H9 (cell line): ENCODE data around the gene BRD3OS. TPM values are rescaled to one million over a fixed set of nuclear protein-coding genes. Genes with fewer than 3 reads are reported as not detected.
A peak's percentile ranks its signal among the peaks of the same experiment; 100 is the strongest.

Experiments used
- DNase-seq: peaks from one replicate; pipeline ENCODE4 v3.0.0-alpha.2; 2017
- H2AFZ ChIP-seq: one replicate; pipeline ENCODE4 v1.6.1; 2013; ENCODE audit warnings: mild to moderate bottlenecking, low read length, control low read depth, moderate library complexity
- H2AK5ac ChIP-seq: 2 replicates; pipeline ENCODE4 v1.6.1; 2013; ENCODE audit warnings: low read length, control low read depth, mixed read lengths; ENCODE audit not compliant: insufficient read length
- H2BK120ac ChIP-seq: one replicate; pipeline ENCODE4 v1.6.1; 2013; ENCODE audit warnings: low read depth, mild to moderate bottlenecking, low read length, control low read depth, inconsistent platforms; ENCODE audit not compliant: poor library complexity, severe bottlenecking
- H2BK12ac ChIP-seq: 2 replicates; pipeline ENCODE4 v1.6.1; 2013; ENCODE audit warnings: low read length, control low read depth, mixed read lengths, low read depth; ENCODE audit not compliant: insufficient read length
- H2BK15ac ChIP-seq: 2 replicates; pipeline ENCODE4 v1.6.1; 2013; ENCODE audit warnings: low read depth, low read length, control low read depth
- H2BK20ac ChIP-seq: one replicate; pipeline ENCODE4 v1.6.1; 2013; ENCODE audit warnings: low read depth, mild to moderate bottlenecking, low read length, control low read depth, inconsistent platforms; ENCODE audit not compliant: poor library complexity, severe bottlenecking
- H2BK5ac ChIP-seq: 2 replicates; pipeline ENCODE4 v1.6.1; 2013; ENCODE audit warnings: low read length, control low read depth, mixed read lengths; ENCODE audit not compliant: insufficient read length
- H3K14ac ChIP-seq: 2 replicates; pipeline ENCODE4 v1.6.1; 2013; ENCODE audit warnings: low read length, control low read depth; ENCODE audit not compliant: insufficient read depth
- H3K18ac ChIP-seq: 2 replicates; pipeline ENCODE4 v1.6.1; 2013; ENCODE audit warnings: low read depth, mild to moderate bottlenecking, mixed read lengths, low read length, control low read depth; ENCODE audit not compliant: insufficient read length
- H3K23ac ChIP-seq: 2 replicates; pipeline ENCODE4 v1.6.1; 2013; ENCODE audit warnings: low read length, control low read depth, mixed read lengths, low read depth; ENCODE audit not compliant: insufficient read length
- H3K23me2 ChIP-seq: 2 replicates; pipeline ENCODE4 v1.6.1; 2013; ENCODE audit warnings: low read depth, mild to moderate bottlenecking, mixed read lengths, low read length, control low read depth; ENCODE audit not compliant: insufficient read length, poor library complexity, severe bottlenecking
- H3K27ac ChIP-seq: 2 replicates; pipeline ENCODE4 v1.5.1; 2013; ENCODE audit warnings: low read length, control low read depth, mixed read lengths, low read depth; ENCODE audit not compliant: insufficient read length
- H3K27me3 ChIP-seq: 2 replicates; pipeline ENCODE4 v1.6.1; 2013; ENCODE audit warnings: low read length, control low read depth, inconsistent platforms; ENCODE audit not compliant: insufficient read depth
- H3K4ac ChIP-seq: 2 replicates; pipeline ENCODE4 v1.6.1; 2013; ENCODE audit warnings: low read depth, mild to moderate bottlenecking, control low read depth, inconsistent platforms, low read length, moderate library complexity
- H3K4me1 ChIP-seq: 2 replicates; pipeline ENCODE4 v1.6.1; 2013; ENCODE audit warnings: low read length, control low read depth, inconsistent platforms; ENCODE audit not compliant: insufficient read depth
- H3K4me2 ChIP-seq: 2 replicates; pipeline ENCODE4 v1.6.1; 2013; ENCODE audit warnings: low read length, control low read depth, mixed read lengths; ENCODE audit not compliant: insufficient read length, insufficient read depth
- H3K56ac ChIP-seq: 2 replicates; pipeline ENCODE4 v1.6.1; 2013; ENCODE audit warnings: low read depth, mild to moderate bottlenecking, mixed read lengths, low read length, control low read depth; ENCODE audit not compliant: insufficient read length
- H3K79me1 ChIP-seq: 2 replicates; pipeline ENCODE4 v1.6.1; 2013; ENCODE audit warnings: low read depth, mild to moderate bottlenecking, moderate library complexity, low read length, control low read depth, inconsistent platforms; ENCODE audit not compliant: insufficient read depth, poor library complexity, severe bottlenecking
- H3K79me2 ChIP-seq: 2 replicates; pipeline ENCODE4 v1.6.1; 2013; ENCODE audit warnings: low read length, control low read depth, inconsistent platforms; ENCODE audit not compliant: insufficient read depth
- H3K9ac ChIP-seq: 2 replicates; pipeline ENCODE4 v1.6.1; 2013; ENCODE audit warnings: low read length, control low read depth, mixed read lengths; ENCODE audit not compliant: insufficient read length; ENCODE audit errors: extremely low read depth
- H3K9me3 ChIP-seq: one replicate; pipeline ENCODE4 v1.6.1; 2013; ENCODE audit warnings: low read depth, low read length, inconsistent platforms; ENCODE audit not compliant: control insufficient read depth
- H3T11ph ChIP-seq: one replicate; pipeline ENCODE4 v1.6.1; 2013; ENCODE audit warnings: mild to moderate bottlenecking, low read length, control low read depth, inconsistent platforms
- H4K20me1 ChIP-seq: one replicate; pipeline ENCODE4 v1.6.1; 2013; ENCODE audit not compliant: control insufficient read depth, insufficient read length, insufficient read depth
- H4K5ac ChIP-seq: 2 replicates; pipeline ENCODE4 v1.6.1; 2013; ENCODE audit warnings: low read depth, mild to moderate bottlenecking, mixed read lengths, low read length, control low read depth; ENCODE audit not compliant: insufficient read length
- H4K8ac ChIP-seq: replicated peaks from 2 replicates; pipeline ENCODE4 v1.6.1; 2013; ENCODE audit warnings: low read length, control low read depth, mixed read lengths, low read depth; ENCODE audit not compliant: insufficient read length
- H4K91ac ChIP-seq: 2 replicates; pipeline ENCODE4 v1.6.1; 2013; ENCODE audit warnings: low read depth, mild to moderate bottlenecking, moderate library complexity, mixed read lengths, low read length, control low read depth; ENCODE audit not compliant: insufficient read length
- H3K27ac Mint-ChIP-seq, 3 experiments: 2 replicates in 2 of 3; 3 replicates in 1 of 3; pipeline ENCODE4 v1.8.0; 2020 to 2021; ENCODE audit warnings: mixed read lengths in 3 of 3, mild to moderate bottlenecking in 1 of 3, moderate library complexity in 1 of 3
- H3K27me3 Mint-ChIP-seq: 2 replicates; pipeline ENCODE4 v1.8.0; 2021; ENCODE audit warnings: low read depth, mild to moderate bottlenecking, moderate library complexity, mixed read lengths
- H3K36me3 Mint-ChIP-seq, 3 experiments: 2 replicates in 2 of 3; 3 replicates in 1 of 3; pipeline ENCODE4 v1.8.0; 2020 to 2021; ENCODE audit warnings: low read depth in 3 of 3, mixed read lengths in 3 of 3; ENCODE audit not compliant: insufficient read depth in 1 of 3
- H3K4me1 Mint-ChIP-seq, 2 experiments: 2 replicates each; pipeline ENCODE4 v1.8.0; 2020; ENCODE audit warnings: mixed read lengths in 2 of 2
- H3K4me3 Mint-ChIP-seq, 2 experiments: 2 replicates in 1 of 2; 3 replicates in 1 of 2; pipeline ENCODE4 v1.8.0; 2020 to 2021; ENCODE audit warnings: mild to moderate bottlenecking in 2 of 2, mixed read lengths in 2 of 2, moderate library complexity in 1 of 2
- H3K9me3 Mint-ChIP-seq, 2 experiments: 2 replicates in 1 of 2; 3 replicates in 1 of 2; pipeline ENCODE4 v1.8.0; 2020; ENCODE audit warnings: mild to moderate bottlenecking in 2 of 2, mixed read lengths in 2 of 2, moderate library complexity in 1 of 2
- CTCF ChIP-seq: fragments of 200-600 bp; sonication (generic); conservative IDR thresholded peaks from 3 replicates; pipeline ENCODE4 v1.8.0; 2021; ENCODE audit warnings: antibody characterized with exemption, mild to moderate bottlenecking
- WGBS: extraction: QIAGEN DNeasy Blood & Tissue Kit; methylation state at CpG from one replicate; pipeline ENCODE4 v1.1.7; 2013; ENCODE audit warnings: missing lambda C conversion rate, low lambda C conversion rate, mixed read lengths; ENCODE audit not compliant: insufficient read length; ENCODE audit errors: extremely low coverage; 5-methylcytosine and 5-hydroxymethylcytosine counted together
- total RNA-seq: library from RNA; stranded (reverse); gene quantifications from 2 replicates; pipeline ENCODE4 v1.2.1, GENCODE V29; 2021

The BRD3OS gene
- total RNA-seq, 1 experiment from 2014 or later: 16.4 TPM

- H3K4me1 ChIP-seq: no peaks in the 10 kb centered on the region
- H4K20me1 ChIP-seq: no peaks in the 10 kb centered on the region
- H3K23me2 ChIP-seq: peaks cover 15% of the 10 kb centered on the region
- no peaks in the 10 kb centered on the region for H3K9me3 Mint-ChIP-seq
- H3K9me3 ChIP-seq: no peaks in the 10 kb centered on the region
- no peak overlapping the region for H3T11ph ChIP-seq
- peaks cover 4% of the 10 kb centered on the region for H3K79me1 ChIP-seq
- no peak overlapping the region for H3K18ac ChIP-seq
- no peak overlapping the region for H4K91ac ChIP-seq
- no peak overlapping the region for H2BK5ac ChIP-seq
- DNase-seq: peak; percentile 78
- H2AFZ ChIP-seq: no peak overlapping the region
- no peak overlapping the region for H2BK15ac ChIP-seq
- H2BK12ac ChIP-seq: no peak overlapping the region
- WGBS: no CpG with 5 or more reads among the region's 74 CpGs
- H3K14ac ChIP-seq: peak overlapping the region; percentile 62; the same call in 1 of the 2 replicates
- peaks cover 14% of the 10 kb centered on the region; the same call in 1 of the 2 replicates for H3K79me2 ChIP-seq
- H2AK5ac ChIP-seq: no peak overlapping the region
- H3K27ac ChIP-seq: no peak overlapping the region
- no peak overlapping the region for H4K8ac ChIP-seq
- peak overlapping the region; percentile 6 for H3K9ac ChIP-seq
- no peak overlapping the region for H2BK20ac ChIP-seq
- H3K23ac ChIP-seq: no peak overlapping the region
- H2BK120ac ChIP-seq: no peak overlapping the region
- peaks cover 5% of the 10 kb centered on the region for H3K27me3 Mint-ChIP-seq
- H3K56ac ChIP-seq: no peak overlapping the region
- peaks cover 20 to 31% of the 10 kb centered on the region in 2 experiments for H3K4me1 Mint-ChIP-seq
- H3K36me3 Mint-ChIP-seq: no peaks in the 10 kb centered on the region
- no peaks in the 10 kb centered on the region for H3K27me3 ChIP-seq
- peak; percentile 45; the same call in 1 of the 3 replicates for TF ChIP-seq CTCF
- H3K27ac Mint-ChIP-seq: no peak overlapping the region; a peak in 1 of 7 replicates
- peak overlapping the region; percentile 63 to 80 for H3K4me3 Mint-ChIP-seq
- peak overlapping the region; percentile 46 for H3K4me2 ChIP-seq
- no peak overlapping the region for H4K5ac ChIP-seq
- no peak overlapping the region for H3K4ac ChIP-seq
These were observed 32.3 kb upstream of the BRD3OS start for GRCh38 chr9:133992780-133993634.
